ENCODE results near the gene NDUFA7. TPM values are rescaled to one million over a fixed set of nuclear protein-coding genes. Genes with fewer than 3 reads are reported as not detected.
"Not testable (repeated sequence)": the region's sequence is repeated elsewhere in the genome, so short reads cannot be mapped to it uniquely, and the experiment has no call there.

NDUFA7 gene
- total RNA-seq, 4 donors from 2014 or later: 26.1 to 34.0 (median 29.3) TPM

- intact Hi-C loops (cut with DNase I): no loop called here
- no peaks in the 10 kb centered on the region for H3K27me3 ChIP-seq
- TF ChIP-seq POLR2AphosphoS5 (IDR thresholded peaks at IDR 0.05): no peak
- TF ChIP-seq EP300 (IDR thresholded peaks at IDR 0.05): no peak
- TF ChIP-seq CTCF (IDR thresholded peaks at IDR 0.05): no peak
- TF ChIP-seq POLR2A (IDR thresholded peaks at IDR 0.05; ENCODE audit: low read depth): no peak
- H3K4me1 ChIP-seq: peaks cover 38 to 47% (median 46%) of the 10 kb centered on the region in 4 donors
- no peak for DNase-seq (ENCODE audit: extremely low spot score)
- H3K4me3 ChIP-seq: peak overlapping the region; percentile 86 to 98 (median 92)
- WGBS: 55% methylated on average over 5 of the region's 7 CpGs
- peak overlapping the region; percentile 44 to 96 (median 94) for H3K27ac ChIP-seq (replicated peaks in 1 of 4)
- no peaks in the 10 kb centered on the region for H3K9me3 ChIP-seq
- H3K36me3 ChIP-seq: peaks cover 0 to 37% (median 28%) of the 10 kb centered on the region in 4 donors
Observed at GRCh38 chr19:8322638-8322997, 1.4 kb upstream of the NDUFA7 start.

GRCh38 chr19:8321986-8322637 lies 937 bp upstream of the NDUFA7 start:
- Histone ChIP-seq H3K4me1 (peaks cover 39 to 49% (median 46%) of the 10 kb centered on the region in 4 donors), H3K27me3 (no peaks in the 10 kb centered on the region), H3K4me3 (peak overlapping the region; percentile 86 to 98 (median 92)), H3K9me3 (no peaks in the 10 kb centered on the region), H3K36me3 (peaks cover 0 to 38% (median 29%) of the 10 kb centered on the region in 4 donors), H3K27ac (replicated peaks in 1 of 4) (peak overlapping the region; percentile 92 to 96 (median 95))
- intact Hi-C loops (cut with DNase I): no loop called here
- peak in 1 of 2 donors; percentile 4 for TF ChIP-seq POLR2AphosphoS5 (IDR thresholded peaks at IDR 0.05)
- TF ChIP-seq POLR2A (IDR thresholded peaks at IDR 0.05; ENCODE audit: low read depth): no peak
- TF ChIP-seq CTCF (IDR thresholded peaks at IDR 0.05): no peak
- TF ChIP-seq EP300 (IDR thresholded peaks at IDR 0.05): no peak
- no peak for DNase-seq (ENCODE audit: extremely low spot score)
- 33% methylated on average over 20 of the region's 30 CpGs for WGBS

- peaks cover 40 to 58% (median 48%) of the 10 kb centered on the region in 4 donors for H3K4me1 ChIP-seq
- peaks cover 3 to 47% (median 42%) of the 10 kb centered on the region in 4 donors for H3K36me3 ChIP-seq
- H3K27me3 ChIP-seq: no peaks in the 10 kb centered on the region
- 2% methylated on average over 14 of the region's 16 CpGs for WGBS
- H3K4me3 ChIP-seq: peak overlapping the region; percentile 86 to 98 (median 92)
- peak overlapping the region; percentile 92 to 96 (median 95) for H3K27ac ChIP-seq (replicated peaks in 1 of 4)
- TF ChIP-seq CTCF (IDR thresholded peaks at IDR 0.05): no peak
- TF ChIP-seq EP300 (IDR thresholded peaks at IDR 0.05): no peak
- TF ChIP-seq POLR2A (IDR thresholded peaks at IDR 0.05; ENCODE audit: low read depth): no peak
- no peak for TF ChIP-seq POLR2AphosphoS5 (IDR thresholded peaks at IDR 0.05)
- intact Hi-C loops (cut with DNase I): no loop called here
- H3K9me3 ChIP-seq: no peaks in the 10 kb centered on the region
- no peak for DNase-seq (ENCODE audit: extremely low spot score)
Observed at GRCh38 chr19:8320564-8321066, 560 bp downstream of the NDUFA7 start.

- TF ChIP-seq POLR2AphosphoS5 (IDR thresholded peaks at IDR 0.05) (no peak), EP300 (IDR thresholded peaks at IDR 0.05) (no peak)
- Histone ChIP-seq H3K4me3 (peak overlapping the region; percentile 86 to 98 (median 92)), H3K27ac (replicated peaks in 1 of 4) (peak overlapping the region; percentile 92 to 96 (median 95)), H3K9me3 (no peaks in the 10 kb centered on the region), H3K4me1 (peaks cover 39 to 58% (median 48%) of the 10 kb centered on the region in 4 donors), H3K27me3 (no peaks in the 10 kb centered on the region), H3K36me3 (peaks cover 9 to 54% (median 47%) of the 10 kb centered on the region in 4 donors)
- intact Hi-C loops (cut with DNase I): no loop called here
- 88% methylated on average over 19 of the region's 19 CpGs for WGBS
- DNase-seq (ENCODE audit: extremely low spot score): no peak
Observed at GRCh38 chr19:8319807-8320520, 1.2 kb downstream of the NDUFA7 start.

GRCh38 chr19:8318835-8319234 lies 2.3 kb downstream of the NDUFA7 start:
- H3K9me3 ChIP-seq; H3K27me3 ChIP-seq; DNase-seq (ENCODE audit: extremely low spot score); intact Hi-C loops (cut with DNase I); H3K4me3 ChIP-seq; H3K27ac ChIP-seq (replicated peaks in 1 of 4): not testable (repeated sequence)
- WGBS: 77% methylated on average over 9 of the region's 9 CpGs
- Histone ChIP-seq H3K4me1 (peaks cover 31 to 47% (median 37%) of the 10 kb centered on the region in 4 donors), H3K36me3 (peaks cover 14 to 56% (median 48%) of the 10 kb centered on the region in 4 donors)

Data from esophagus muscularis mucosa (tissue), 4 donors.